Nephron progenitor cell (in vitro differentiated cells): Measurements from ENCODE around the gene LMF2.
A peak's percentile ranks its signal among the peaks of the same experiment; 100 is the strongest.

Experiments used
- DNase-seq: peaks from one replicate; pipeline ENCODE4 v3.0.0; 2021
- H3K27ac Mint-ChIP-seq: 2 replicates; pipeline ENCODE4 v1.8.0; 2021; ENCODE audit warnings: mild to moderate bottlenecking, moderate library complexity, mixed read lengths
- H3K27me3 Mint-ChIP-seq: 2 replicates; pipeline ENCODE4 v1.8.0; 2021; ENCODE audit warnings: mild to moderate bottlenecking, low read depth, mixed read lengths; ENCODE audit not compliant: poor library complexity
- H3K36me3 Mint-ChIP-seq: 2 replicates; pipeline ENCODE4 v1.8.0; 2021; ENCODE audit warnings: low read depth, mixed read lengths
- H3K4me1 Mint-ChIP-seq: 2 replicates; pipeline ENCODE4 v1.8.0; 2021; ENCODE audit warnings: mixed read lengths
- H3K4me3 Mint-ChIP-seq: 2 replicates; pipeline ENCODE4 v1.8.0; 2021; ENCODE audit warnings: mild to moderate bottlenecking, moderate library complexity, mixed read lengths
- H3K9me3 Mint-ChIP-seq: 2 replicates; pipeline ENCODE4 v1.8.0; 2021; ENCODE audit warnings: mild to moderate bottlenecking, moderate library complexity, mixed read lengths
- TF ChIP-seq, protein P1 (sequence below): fragments of 200-600 bp; sonication (generic); IDR thresholded peaks from 2 replicates; pipeline ENCODE4 v1.5.0; 2021; ENCODE audit warnings: antibody characterized with exemption

LMF2 gene

DNA sequence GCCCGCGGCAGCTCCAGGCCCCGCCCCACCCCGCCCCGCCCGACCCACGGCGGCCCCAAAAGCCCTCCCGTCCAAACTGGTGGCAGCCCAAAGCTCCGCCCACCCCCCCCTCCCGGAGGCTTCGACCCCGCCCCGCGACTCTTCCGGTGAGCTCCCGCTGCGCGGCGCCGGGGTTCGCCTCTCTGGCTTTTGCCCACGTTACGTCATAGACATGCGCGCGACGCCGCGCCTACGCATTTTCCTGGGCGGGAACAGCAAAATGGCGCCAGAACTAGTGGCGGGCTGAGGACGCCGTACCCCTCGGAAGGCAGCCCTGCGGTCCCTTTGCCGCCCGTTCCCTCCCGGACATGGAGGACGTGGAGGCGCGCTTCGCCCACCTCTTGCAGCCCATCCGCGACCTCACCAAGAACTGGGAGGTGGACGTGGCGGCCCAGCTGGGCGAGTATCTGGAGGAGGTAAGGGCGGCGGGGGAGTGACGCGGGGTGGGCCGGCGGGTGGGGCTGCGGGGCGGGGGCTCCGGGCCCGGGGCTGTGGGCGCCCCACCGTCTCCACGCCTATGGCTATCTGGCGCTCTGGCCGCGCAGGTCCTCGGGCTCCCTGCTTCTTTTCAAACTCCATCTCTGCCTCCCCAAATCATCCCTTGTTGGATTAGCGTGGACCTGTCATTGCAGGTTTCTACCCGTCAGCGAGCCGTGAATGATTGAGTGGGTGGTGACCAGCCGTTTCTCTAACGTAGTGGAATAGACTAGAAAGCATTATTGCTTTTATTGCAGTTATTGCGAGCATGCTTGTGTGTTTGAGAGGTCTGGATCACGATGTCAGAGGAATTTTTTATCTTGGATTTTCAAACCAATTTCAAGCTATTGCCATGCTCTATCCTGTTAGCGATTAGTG, 736 bp upstream of the LMF2 start, which contains the start of gene NCAPH2:
Gene NCAPH2 (plus strand): TSS at position 234 of the 894 bp plus-strand sequence. CDS start 114 bp downstream, at position 348.
- peak within 1 kb of the TSS; percentile 95 for H3K4me3 Mint-ChIP-seq
- peaks cover 15% of the 10 kb centered on the region for H3K4me1 Mint-ChIP-seq
- H3K27me3 Mint-ChIP-seq, result no peaks in the 10 kb centered on the region
- no peaks in the 10 kb centered on the region for H3K9me3 Mint-ChIP-seq
- DNase-seq, result peak; percentile 98
- TF ChIP-seq, protein P1, sequence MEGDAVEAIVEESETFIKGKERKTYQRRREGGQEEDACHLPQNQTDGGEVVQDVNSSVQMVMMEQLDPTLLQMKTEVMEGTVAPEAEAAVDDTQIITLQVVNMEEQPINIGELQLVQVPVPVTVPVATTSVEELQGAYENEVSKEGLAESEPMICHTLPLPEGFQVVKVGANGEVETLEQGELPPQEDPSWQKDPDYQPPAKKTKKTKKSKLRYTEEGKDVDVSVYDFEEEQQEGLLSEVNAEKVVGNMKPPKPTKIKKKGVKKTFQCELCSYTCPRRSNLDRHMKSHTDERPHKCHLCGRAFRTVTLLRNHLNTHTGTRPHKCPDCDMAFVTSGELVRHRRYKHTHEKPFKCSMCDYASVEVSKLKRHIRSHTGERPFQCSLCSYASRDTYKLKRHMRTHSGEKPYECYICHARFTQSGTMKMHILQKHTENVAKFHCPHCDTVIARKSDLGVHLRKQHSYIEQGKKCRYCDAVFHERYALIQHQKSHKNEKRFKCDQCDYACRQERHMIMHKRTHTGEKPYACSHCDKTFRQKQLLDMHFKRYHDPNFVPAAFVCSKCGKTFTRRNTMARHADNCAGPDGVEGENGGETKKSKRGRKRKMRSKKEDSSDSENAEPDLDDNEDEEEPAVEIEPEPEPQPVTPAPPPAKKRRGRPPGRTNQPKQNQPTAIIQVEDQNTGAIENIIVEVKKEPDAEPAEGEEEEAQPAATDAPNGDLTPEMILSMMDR, result no peak
- H3K27ac Mint-ChIP-seq, result peak within 1 kb of the TSS; percentile 98
- H3K36me3 Mint-ChIP-seq, result peaks cover 9% of the 10 kb centered on the region

DNA sequence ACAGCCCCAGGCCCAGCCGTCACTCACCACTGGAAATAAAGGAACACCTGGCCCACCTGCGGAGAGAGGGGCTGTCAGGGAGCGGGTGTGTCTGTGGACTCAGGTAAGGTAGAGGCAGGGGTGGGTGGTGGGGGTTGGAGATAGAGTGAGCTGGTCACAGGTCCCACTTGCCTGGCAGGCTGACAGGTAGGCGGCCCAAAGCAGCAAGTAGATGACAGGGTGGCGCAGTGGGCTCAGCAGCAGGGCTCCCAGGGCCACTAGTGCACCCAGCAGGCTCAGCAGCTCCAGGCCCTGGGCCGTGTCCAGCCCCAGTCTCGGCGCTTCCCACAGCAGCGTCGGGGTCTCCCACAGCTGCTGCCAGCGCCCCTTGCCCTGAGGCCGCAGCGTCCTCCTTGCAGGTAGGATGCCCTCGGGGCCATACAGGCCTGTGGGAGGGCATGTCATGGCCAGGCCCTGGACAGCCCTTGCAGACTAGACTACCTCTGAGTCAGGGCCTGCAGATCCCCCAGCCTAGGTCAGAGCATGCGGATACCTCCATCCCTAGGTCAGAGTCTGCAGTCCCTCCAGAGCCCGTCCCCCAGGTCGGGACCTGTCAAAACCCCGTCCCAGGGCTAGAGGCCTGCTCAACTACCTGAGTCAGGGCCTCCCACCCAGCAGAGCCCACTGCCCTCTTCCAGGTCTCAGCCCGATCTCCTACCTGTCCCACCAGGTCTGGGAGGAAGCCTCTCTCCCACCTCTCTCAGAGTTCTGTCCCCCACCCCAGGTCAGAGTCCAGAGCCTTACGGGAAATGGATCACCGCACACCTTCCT, 686 bp downstream of the LMF2 start:
- H3K27ac Mint-ChIP-seq, result no peak overlapping the region
- DNase-seq, result no peak
- peak overlapping the region; percentile 95 for H3K4me3 Mint-ChIP-seq
- peaks cover 15% of the 10 kb centered on the region for H3K4me1 Mint-ChIP-seq
- H3K36me3 Mint-ChIP-seq, result no peaks in the 10 kb centered on the region
- H3K27me3 Mint-ChIP-seq, result peaks cover 2% of the 10 kb centered on the region
- no peaks in the 10 kb centered on the region for H3K9me3 Mint-ChIP-seq
- TF ChIP-seq, protein P1, result no peak

DNA sequence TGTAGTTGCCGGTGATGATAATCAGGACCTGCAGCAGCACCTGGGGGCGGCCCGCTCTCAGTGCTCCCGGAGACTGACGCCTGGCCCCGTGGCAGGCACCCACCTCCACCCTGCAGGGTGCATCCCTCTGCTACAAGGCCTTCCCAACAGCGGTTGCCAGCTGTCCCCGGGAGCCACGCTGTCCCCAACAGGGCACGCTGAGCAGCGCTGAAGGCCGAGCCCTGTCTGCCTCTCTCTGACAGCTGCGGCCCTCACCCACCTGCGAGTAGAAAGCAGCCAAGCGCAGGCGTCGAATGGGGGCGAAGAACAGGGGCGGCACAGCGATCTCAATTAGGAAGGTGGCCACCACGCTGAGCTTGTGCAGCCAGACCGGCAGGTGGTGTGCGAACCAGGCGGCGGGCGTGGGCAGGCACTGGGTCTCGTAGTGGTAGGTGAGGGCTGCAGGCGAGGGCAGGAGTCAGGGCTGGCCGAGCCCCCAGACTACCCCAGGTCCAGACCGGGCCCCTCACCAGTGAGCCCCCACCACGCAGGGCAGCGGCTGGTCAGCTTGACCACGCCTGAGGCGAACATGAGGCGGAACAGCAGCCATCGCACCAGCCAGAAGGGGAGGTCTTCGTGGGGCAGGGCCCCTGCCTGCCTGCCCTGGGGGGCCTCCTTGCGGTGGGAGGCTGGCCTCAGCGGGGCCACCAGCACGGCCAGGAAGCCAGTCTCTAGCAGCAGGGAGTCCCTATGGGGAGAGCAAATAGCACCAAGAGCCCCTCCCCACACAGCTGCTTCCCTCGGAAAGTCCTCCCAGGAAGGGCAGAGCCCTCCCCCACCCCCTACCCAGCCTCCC, 1.5 kb downstream of the LMF2 start:
- TF ChIP-seq, protein P1, result no peak
- Mint-ChIP-seq H3K4me1 (peaks cover 15% of the 10 kb centered on the region), H3K9me3 (no peaks in the 10 kb centered on the region), H3K27me3 (peaks cover 2% of the 10 kb centered on the region), H3K4me3 (peak overlapping the region; percentile 95), H3K27ac (no peak overlapping the region), H3K36me3 (no peaks in the 10 kb centered on the region)
- no peak for DNase-seq

DNA sequence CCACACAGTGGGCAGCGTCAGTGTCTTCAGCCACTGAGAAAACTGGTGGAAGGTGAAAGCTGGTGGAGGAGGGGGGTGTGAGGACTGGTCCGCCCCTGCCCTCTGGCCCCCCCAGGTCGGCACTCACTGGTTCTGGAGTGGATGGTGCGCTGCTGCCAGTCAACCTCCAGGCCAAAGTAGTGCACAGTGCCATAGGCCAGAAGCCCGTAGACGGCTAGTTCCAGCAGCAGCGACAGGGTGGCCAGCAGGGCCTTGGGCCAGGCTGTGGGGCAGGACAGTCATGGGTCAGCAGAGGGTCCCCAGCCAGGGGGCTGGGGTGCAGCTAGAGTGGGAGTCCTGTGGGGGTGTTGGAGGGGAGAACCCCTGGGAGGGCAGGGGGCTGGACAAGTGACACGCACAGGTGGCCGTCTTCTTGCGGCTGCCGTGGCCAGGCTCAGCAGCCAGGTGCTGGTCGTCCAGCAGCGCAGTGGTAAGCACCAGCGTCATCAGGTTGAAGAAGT, 2.2 kb downstream of the LMF2 start:
- Mint-ChIP-seq H3K36me3 (no peaks in the 10 kb centered on the region), H3K9me3 (no peaks in the 10 kb centered on the region), H3K27me3 (peaks cover 2% of the 10 kb centered on the region), H3K4me1 (peaks cover 15% of the 10 kb centered on the region), H3K4me3 (no peak overlapping the region), H3K27ac (no peak overlapping the region)
- DNase-seq, result no peak
- TF ChIP-seq, protein P1, result no peak

DNA sequence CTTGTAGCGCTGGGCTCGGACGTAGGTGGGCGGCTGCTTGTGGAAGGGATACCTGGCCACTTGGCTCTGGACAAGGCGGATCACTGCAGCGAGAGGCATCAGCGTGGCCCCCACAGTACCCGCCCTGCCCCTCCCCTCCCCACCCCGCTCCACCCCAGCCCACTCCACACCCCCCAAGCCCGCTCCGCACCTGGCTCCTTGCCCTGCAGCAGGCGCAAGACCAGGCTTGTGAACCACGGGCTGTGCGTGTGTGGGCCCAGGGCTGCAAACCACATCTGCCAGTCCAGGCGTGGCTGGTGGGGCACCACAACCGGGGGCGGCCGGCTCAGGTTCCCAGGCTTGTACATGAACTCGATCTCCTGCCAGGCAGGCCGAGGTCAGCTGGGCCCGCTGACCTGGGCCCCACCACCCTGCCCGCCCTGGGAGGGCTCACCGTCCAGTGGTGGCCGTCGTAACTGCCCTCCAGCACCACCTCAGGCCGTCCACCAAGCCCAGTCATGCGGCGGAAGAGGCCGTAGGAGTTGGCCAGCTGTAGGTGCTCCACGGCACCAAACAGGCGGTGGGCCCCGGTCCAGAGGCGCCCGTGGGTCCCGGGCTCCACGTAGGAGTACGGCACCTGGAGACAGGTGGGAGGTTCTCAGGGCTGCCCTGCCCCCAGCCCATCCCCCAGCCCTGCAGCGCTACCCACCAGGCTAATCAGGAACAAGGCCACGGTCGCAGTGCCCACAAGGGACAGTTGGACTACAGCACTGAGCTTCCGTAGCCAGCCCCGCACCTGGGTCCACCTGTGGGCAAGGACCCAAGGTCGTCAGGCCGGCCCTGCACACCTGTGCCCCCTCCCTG, 2.9 kb downstream of the LMF2 start:
- peaks cover 12% of the 10 kb centered on the region for H3K4me1 Mint-ChIP-seq

More for the DNA sequence above, 2.9 kb downstream of the LMF2 start:
- peaks cover 2% of the 10 kb centered on the region for H3K27me3 Mint-ChIP-seq
- TF ChIP-seq, protein P1, result no peak
- no peaks in the 10 kb centered on the region for H3K36me3 Mint-ChIP-seq
- no peak overlapping the region for H3K27ac Mint-ChIP-seq
- H3K9me3 Mint-ChIP-seq, result no peaks in the 10 kb centered on the region
- DNase-seq, result no peak
- H3K4me3 Mint-ChIP-seq, result no peak overlapping the region
